HepG2 (cell line): ENCODE results near the gene BLVRA.

Experiments used
- AHR ChIP-seq: IDR thresholded peaks from 2 replicates; pipeline ENCODE4 v1.6.1; 2018; ENCODE audit warnings: missing genetic modification reagents, missing compliant biosample characterization
- CHD2 ChIP-seq: IDR thresholded peaks from 2 replicates; pipeline ENCODE4 v1.6.1; 2011; ENCODE audit warnings: low read depth, low read length, improper control_type of control experiment
- NFYB ChIP-seq: sonication (generic); formaldehyde crosslinking; IDR thresholded peaks from 2 replicates; pipeline ENCODE4 v1.4.0; 2020; ENCODE audit warnings: missing genetic modification reagents
- NR2C2 ChIP-seq: sonication (generic); formaldehyde crosslinking; IDR thresholded peaks from 2 replicates; pipeline ENCODE4 v1.4.0; 2020; ENCODE audit warnings: missing genetic modification reagents, mild to moderate bottlenecking, moderate library complexity, borderline replicate concordance
- POLR2A ChIP-seq, 2 experiments: IDR thresholded peaks; 2 replicates each; pipeline ENCODE4 v1.6.1; 2011; ENCODE audit warnings: low read depth in 2 of 2, low read length in 2 of 2, mild to moderate bottlenecking in 1 of 2, moderate library complexity in 1 of 2; ENCODE audit not compliant: insufficient read depth in 1 of 2
- POLR2AphosphoS5 ChIP-seq: IDR thresholded peaks from 2 replicates; pipeline ENCODE4 v1.6.1; 2012; ENCODE audit warnings: low read depth, low read length
- ZBTB7B ChIP-seq: sonication (generic); formaldehyde crosslinking; IDR thresholded peaks from 2 replicates; pipeline ENCODE4 v1.4.0; 2020; ENCODE audit warnings: missing genetic modification reagents
- ZNF224 ChIP-seq: sonication (generic); formaldehyde crosslinking; IDR thresholded peaks from 2 replicates; pipeline ENCODE4 v1.5.0; 2020; ENCODE audit warnings: mild to moderate bottlenecking, missing genetic modification reagents
- TF ChIP-seq, protein P1 (sequence below): sonication (generic); formaldehyde crosslinking; IDR thresholded peaks from 2 replicates; pipeline ENCODE4 v1.4.0; 2020; ENCODE audit warnings: missing genetic modification reagents
- TF ChIP-seq, protein P2 (sequence below): IDR thresholded peaks from 2 replicates; pipeline ENCODE4 v1.6.1; 2012; ENCODE audit warnings: low read length, improper control_type of control experiment
- TF ChIP-seq, protein P3 (sequence below): sonication (generic); formaldehyde crosslinking; IDR thresholded peaks from 2 replicates; pipeline ENCODE4 v1.5.0; 2020; ENCODE audit warnings: mild to moderate bottlenecking, missing genetic modification reagents, moderate library complexity
- TF ChIP-seq, protein P4 (sequence below): sonication (generic); formaldehyde crosslinking; IDR thresholded peaks from 2 replicates; pipeline ENCODE4 v1.4.0; 2020; ENCODE audit warnings: mild to moderate bottlenecking, missing genetic modification reagents, borderline replicate concordance
- TF ChIP-seq, protein P5 (sequence below), 2 experiments: sonication (generic) in 1 of 2; formaldehyde crosslinking in 1 of 2; IDR thresholded peaks; 2 replicates each; pipeline versions ENCODE4 v1.5.1 to v1.6.1; 2011 to 2020; ENCODE audit warnings: borderline replicate concordance in 1 of 2, low read depth in 1 of 2, low read length in 1 of 2, mild to moderate bottlenecking in 1 of 2, missing genetic modification reagents in 1 of 2, moderate library complexity in 1 of 2

DNA sequence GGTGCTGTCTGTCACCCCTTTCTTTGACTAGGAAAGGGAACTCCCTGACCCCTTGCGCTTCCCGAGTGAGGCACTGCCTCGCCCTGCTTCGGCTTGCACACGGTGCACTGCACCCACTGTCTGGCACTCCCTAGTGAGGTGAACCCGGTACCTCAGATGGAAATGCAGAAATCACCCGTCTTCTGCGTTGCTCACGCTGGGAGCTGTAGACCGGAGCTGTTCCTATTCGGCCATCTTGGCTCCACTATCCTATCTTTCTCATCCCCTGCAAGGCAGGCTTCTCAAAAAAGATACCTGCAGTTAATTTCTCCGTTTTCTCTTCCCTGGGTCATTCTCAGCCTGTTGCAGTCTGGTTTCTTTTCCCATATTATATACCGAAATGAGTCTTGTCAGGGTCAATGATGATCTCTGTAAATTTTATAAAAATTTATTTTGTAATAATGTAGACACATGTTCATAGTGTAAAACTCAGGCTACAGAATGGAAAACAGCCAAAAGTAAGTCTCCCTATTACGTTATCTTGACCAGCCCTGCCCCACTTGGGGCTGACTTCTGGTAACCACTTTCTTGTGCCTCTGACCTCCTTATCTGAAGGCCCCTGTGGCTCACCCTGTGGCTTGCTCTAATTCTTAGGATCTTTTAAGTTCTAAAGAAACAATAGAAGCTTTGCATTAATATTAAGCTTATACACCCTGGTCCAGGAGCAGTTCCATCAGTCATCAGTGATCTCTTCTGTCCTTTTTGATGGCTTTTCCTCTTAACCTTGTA is 20.7 kb downstream of the BLVRA start:
- TF ChIP-seq ZBTB7B (CRISPR knock-in tag) (no peak), NR2C2 (no peak), AHR (CRISPR knock-in tag) (no peak), POLR2AphosphoS5 (no peak), POLR2A (IDR thresholded peaks at IDR 0.05; ENCODE audit: insufficient read depth in 1 of 2, low read depth in 2 of 2, low read length in 2 of 2) (no peak), CHD2 (no peak), ZNF224 (no peak), NFYB (CRISPR knock-in tag) (no peak)
- TF ChIP-seq, protein P1, sequence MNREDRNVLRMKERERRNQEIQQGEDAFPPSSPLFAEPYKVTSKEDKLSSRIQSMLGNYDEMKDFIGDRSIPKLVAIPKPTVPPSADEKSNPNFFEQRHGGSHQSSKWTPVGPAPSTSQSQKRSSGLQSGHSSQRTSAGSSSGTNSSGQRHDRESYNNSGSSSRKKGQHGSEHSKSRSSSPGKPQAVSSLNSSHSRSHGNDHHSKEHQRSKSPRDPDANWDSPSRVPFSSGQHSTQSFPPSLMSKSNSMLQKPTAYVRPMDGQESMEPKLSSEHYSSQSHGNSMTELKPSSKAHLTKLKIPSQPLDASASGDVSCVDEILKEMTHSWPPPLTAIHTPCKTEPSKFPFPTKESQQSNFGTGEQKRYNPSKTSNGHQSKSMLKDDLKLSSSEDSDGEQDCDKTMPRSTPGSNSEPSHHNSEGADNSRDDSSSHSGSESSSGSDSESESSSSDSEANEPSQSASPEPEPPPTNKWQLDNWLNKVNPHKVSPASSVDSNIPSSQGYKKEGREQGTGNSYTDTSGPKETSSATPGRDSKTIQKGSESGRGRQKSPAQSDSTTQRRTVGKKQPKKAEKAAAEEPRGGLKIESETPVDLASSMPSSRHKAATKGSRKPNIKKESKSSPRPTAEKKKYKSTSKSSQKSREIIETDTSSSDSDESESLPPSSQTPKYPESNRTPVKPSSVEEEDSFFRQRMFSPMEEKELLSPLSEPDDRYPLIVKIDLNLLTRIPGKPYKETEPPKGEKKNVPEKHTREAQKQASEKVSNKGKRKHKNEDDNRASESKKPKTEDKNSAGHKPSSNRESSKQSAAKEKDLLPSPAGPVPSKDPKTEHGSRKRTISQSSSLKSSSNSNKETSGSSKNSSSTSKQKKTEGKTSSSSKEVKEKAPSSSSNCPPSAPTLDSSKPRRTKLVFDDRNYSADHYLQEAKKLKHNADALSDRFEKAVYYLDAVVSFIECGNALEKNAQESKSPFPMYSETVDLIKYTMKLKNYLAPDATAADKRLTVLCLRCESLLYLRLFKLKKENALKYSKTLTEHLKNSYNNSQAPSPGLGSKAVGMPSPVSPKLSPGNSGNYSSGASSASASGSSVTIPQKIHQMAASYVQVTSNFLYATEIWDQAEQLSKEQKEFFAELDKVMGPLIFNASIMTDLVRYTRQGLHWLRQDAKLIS (CRISPR knock-in tag): no peak
- TF ChIP-seq, protein P2, sequence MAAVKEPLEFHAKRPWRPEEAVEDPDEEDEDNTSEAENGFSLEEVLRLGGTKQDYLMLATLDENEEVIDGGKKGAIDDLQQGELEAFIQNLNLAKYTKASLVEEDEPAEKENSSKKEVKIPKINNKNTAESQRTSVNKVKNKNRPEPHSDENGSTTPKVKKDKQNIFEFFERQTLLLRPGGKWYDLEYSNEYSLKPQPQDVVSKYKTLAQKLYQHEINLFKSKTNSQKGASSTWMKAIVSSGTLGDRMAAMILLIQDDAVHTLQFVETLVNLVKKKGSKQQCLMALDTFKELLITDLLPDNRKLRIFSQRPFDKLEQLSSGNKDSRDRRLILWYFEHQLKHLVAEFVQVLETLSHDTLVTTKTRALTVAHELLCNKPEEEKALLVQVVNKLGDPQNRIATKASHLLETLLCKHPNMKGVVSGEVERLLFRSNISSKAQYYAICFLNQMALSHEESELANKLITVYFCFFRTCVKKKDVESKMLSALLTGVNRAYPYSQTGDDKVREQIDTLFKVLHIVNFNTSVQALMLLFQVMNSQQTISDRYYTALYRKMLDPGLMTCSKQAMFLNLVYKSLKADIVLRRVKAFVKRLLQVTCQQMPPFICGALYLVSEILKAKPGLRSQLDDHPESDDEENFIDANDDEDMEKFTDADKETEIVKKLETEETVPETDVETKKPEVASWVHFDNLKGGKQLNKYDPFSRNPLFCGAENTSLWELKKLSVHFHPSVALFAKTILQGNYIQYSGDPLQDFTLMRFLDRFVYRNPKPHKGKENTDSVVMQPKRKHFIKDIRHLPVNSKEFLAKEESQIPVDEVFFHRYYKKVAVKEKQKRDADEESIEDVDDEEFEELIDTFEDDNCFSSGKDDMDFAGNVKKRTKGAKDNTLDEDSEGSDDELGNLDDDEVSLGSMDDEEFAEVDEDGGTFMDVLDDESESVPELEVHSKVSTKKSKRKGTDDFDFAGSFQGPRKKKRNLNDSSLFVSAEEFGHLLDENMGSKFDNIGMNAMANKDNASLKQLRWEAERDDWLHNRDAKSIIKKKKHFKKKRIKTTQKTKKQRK: no peak
- TF ChIP-seq, protein P3, sequence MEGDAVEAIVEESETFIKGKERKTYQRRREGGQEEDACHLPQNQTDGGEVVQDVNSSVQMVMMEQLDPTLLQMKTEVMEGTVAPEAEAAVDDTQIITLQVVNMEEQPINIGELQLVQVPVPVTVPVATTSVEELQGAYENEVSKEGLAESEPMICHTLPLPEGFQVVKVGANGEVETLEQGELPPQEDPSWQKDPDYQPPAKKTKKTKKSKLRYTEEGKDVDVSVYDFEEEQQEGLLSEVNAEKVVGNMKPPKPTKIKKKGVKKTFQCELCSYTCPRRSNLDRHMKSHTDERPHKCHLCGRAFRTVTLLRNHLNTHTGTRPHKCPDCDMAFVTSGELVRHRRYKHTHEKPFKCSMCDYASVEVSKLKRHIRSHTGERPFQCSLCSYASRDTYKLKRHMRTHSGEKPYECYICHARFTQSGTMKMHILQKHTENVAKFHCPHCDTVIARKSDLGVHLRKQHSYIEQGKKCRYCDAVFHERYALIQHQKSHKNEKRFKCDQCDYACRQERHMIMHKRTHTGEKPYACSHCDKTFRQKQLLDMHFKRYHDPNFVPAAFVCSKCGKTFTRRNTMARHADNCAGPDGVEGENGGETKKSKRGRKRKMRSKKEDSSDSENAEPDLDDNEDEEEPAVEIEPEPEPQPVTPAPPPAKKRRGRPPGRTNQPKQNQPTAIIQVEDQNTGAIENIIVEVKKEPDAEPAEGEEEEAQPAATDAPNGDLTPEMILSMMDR (CRISPR knock-in tag): no peak
- TF ChIP-seq, protein P4, sequence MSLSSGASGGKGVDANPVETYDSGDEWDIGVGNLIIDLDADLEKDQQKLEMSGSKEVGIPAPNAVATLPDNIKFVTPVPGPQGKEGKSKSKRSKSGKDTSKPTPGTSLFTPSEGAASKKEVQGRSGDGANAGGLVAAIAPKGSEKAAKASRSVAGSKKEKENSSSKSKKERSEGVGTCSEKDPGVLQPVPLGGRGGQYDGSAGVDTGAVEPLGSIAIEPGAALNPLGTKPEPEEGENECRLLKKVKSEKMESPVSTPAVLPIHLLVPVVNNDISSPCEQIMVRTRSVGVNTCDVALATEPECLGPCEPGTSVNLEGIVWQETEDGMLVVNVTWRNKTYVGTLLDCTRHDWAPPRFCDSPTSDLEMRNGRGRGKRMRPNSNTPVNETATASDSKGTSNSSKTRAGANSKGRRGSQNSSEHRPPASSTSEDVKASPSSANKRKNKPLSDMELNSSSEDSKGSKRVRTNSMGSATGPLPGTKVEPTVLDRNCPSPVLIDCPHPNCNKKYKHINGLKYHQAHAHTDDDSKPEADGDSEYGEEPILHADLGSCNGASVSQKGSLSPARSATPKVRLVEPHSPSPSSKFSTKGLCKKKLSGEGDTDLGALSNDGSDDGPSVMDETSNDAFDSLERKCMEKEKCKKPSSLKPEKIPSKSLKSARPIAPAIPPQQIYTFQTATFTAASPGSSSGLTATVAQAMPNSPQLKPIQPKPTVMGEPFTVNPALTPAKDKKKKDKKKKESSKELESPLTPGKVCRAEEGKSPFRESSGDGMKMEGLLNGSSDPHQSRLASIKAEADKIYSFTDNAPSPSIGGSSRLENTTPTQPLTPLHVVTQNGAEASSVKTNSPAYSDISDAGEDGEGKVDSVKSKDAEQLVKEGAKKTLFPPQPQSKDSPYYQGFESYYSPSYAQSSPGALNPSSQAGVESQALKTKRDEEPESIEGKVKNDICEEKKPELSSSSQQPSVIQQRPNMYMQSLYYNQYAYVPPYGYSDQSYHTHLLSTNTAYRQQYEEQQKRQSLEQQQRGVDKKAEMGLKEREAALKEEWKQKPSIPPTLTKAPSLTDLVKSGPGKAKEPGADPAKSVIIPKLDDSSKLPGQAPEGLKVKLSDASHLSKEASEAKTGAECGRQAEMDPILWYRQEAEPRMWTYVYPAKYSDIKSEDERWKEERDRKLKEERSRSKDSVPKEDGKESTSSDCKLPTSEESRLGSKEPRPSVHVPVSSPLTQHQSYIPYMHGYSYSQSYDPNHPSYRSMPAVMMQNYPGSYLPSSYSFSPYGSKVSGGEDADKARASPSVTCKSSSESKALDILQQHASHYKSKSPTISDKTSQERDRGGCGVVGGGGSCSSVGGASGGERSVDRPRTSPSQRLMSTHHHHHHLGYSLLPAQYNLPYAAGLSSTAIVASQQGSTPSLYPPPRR (CRISPR knock-in tag): no peak
- TF ChIP-seq, protein P5, sequence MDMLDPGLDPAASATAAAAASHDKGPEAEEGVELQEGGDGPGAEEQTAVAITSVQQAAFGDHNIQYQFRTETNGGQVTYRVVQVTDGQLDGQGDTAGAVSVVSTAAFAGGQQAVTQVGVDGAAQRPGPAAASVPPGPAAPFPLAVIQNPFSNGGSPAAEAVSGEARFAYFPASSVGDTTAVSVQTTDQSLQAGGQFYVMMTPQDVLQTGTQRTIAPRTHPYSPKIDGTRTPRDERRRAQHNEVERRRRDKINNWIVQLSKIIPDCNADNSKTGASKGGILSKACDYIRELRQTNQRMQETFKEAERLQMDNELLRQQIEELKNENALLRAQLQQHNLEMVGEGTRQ (IDR thresholded peaks at IDR 0.05; ENCODE audit: low read depth, low read length): no peak
- TF ChIP-seq, protein P5 (CRISPR knock-in tag; IDR thresholded peaks at IDR 0.05; ENCODE audit: borderline replicate concordance): no peak
